Liver (tissue), 9 donors: Measurements from ENCODE around the gene HTN3. TPM values are rescaled to one million over a fixed set of nuclear protein-coding genes. Genes with fewer than 3 reads are reported as not detected.
"Not testable (repeated sequence)": the region's sequence is repeated elsewhere in the genome, so short reads cannot be mapped to it uniquely, and the experiment has no call there.

ENCODE experiments used
- DNase-seq: peaks from one replicate; pipeline ENCODE4 v3.0.0-alpha.2; 2017; ENCODE audit warnings: low spot score
- H3K27ac ChIP-seq, 2 donors: one replicate each; pipeline ENCODE4 v1.7.0; 2013; ENCODE audit warnings: inconsistent platforms in 2 of 2, low read length in 2 of 2, control low read depth in 1 of 2, low read depth in 1 of 2, mild to moderate bottlenecking in 1 of 2
- H3K27me3 ChIP-seq, 4 donors: one replicate each; pipeline versions ENCODE4 v1.6.1 to v1.7.0; 2013; ENCODE audit warnings: low read length in 3 of 4, inconsistent platforms in 1 of 4, mild to moderate bottlenecking in 1 of 4, moderate library complexity in 1 of 4; ENCODE audit not compliant: control insufficient read depth in 4 of 4, insufficient read depth in 4 of 4
- H3K36me3 ChIP-seq, 4 donors: one replicate each; pipeline versions ENCODE4 v1.6.1 to v1.7.0; 2013; ENCODE audit warnings: low read length in 3 of 4, mild to moderate bottlenecking in 3 of 4, low read depth in 1 of 4, moderate library complexity in 1 of 4; ENCODE audit not compliant: control insufficient read depth in 4 of 4, insufficient read depth in 3 of 4
- H3K4me1 ChIP-seq, 4 donors: one replicate each; pipeline versions ENCODE4 v1.6.1 to v1.7.0; 2013; ENCODE audit warnings: low read length in 3 of 4, mild to moderate bottlenecking in 3 of 4, moderate library complexity in 1 of 4; ENCODE audit not compliant: control insufficient read depth in 4 of 4, insufficient read depth in 4 of 4
- H3K4me3 ChIP-seq, 3 donors: one replicate each; pipeline versions ENCODE4 v1.6.1 to v1.7.0; 2013; ENCODE audit warnings: low read length in 3 of 3, control low read depth in 1 of 3, low read depth in 1 of 3, mild to moderate bottlenecking in 1 of 3
- H3K9ac ChIP-seq, 2 donors: one replicate each; pipeline ENCODE4 v1.7.0; 2013; ENCODE audit warnings: low read length in 2 of 2, mild to moderate bottlenecking in 2 of 2, moderate library complexity in 2 of 2, control low read depth in 1 of 2, low read depth in 1 of 2
- H3K9me3 ChIP-seq, 4 donors: one replicate each; pipeline versions ENCODE4 v1.6.1 to v1.7.0; 2013; ENCODE audit warnings: low read length in 3 of 4; ENCODE audit not compliant: control insufficient read depth in 4 of 4
- EGR1 ChIP-seq, 2 donors: IDR thresholded peaks; 2 replicates each; pipeline ENCODE4 v1.6.1; 2016 to 2018; ENCODE audit warnings: antibody characterized with exemption in 2 of 2, low read depth in 2 of 2
- FOXA1 ChIP-seq: IDR thresholded peaks from 2 replicates; pipeline ENCODE4 v1.6.1; 2016; ENCODE audit warnings: antibody characterized with exemption
- GABPA ChIP-seq, 2 donors: IDR thresholded peaks in 1 of 2; conservative IDR thresholded peaks in 1 of 2; 2 replicates each; pipeline ENCODE4 v1.6.1; 2016; ENCODE audit warnings: antibody characterized with exemption in 2 of 2, mild to moderate bottlenecking in 1 of 2, moderate library complexity in 1 of 2
- HNF4A ChIP-seq, 2 donors: conservative IDR thresholded peaks; 2 replicates each; pipeline ENCODE4 v1.6.1; 2016; ENCODE audit warnings: antibody characterized with exemption in 2 of 2, mild to moderate bottlenecking in 2 of 2
- HNF4G ChIP-seq: IDR thresholded peaks from 2 replicates; pipeline ENCODE4 v1.6.1; 2016; ENCODE audit warnings: antibody characterized with exemption
- NR2F2 ChIP-seq: IDR thresholded peaks from 2 replicates; pipeline ENCODE4 v1.6.1; 2016; ENCODE audit warnings: antibody characterized with exemption
- RXRA ChIP-seq, 2 donors: IDR thresholded peaks; 2 replicates each; pipeline ENCODE4 v1.6.1; 2017 to 2018; ENCODE audit warnings: antibody characterized with exemption in 2 of 2, mild to moderate bottlenecking in 1 of 2
- SP1 ChIP-seq: IDR thresholded peaks from 2 replicates; pipeline ENCODE4 v1.6.1; 2018; ENCODE audit warnings: antibody characterized with exemption, mild to moderate bottlenecking
- TAF1 ChIP-seq: conservative IDR thresholded peaks from 2 replicates; pipeline ENCODE4 v1.6.1; 2016; ENCODE audit warnings: antibody characterized with exemption, mild to moderate bottlenecking
- YY1 ChIP-seq: IDR thresholded peaks from 2 replicates; pipeline ENCODE4 v1.6.1; 2016; ENCODE audit warnings: antibody characterized with exemption, mild to moderate bottlenecking
- WGBS: extraction: QIAGEN DNeasy Blood & Tissue Kit; methylation state at CpG from one replicate; pipeline ENCODE4 v1.1.7; 2013; 5-methylcytosine and 5-hydroxymethylcytosine counted together
- polyA plus RNA-seq, 2 donors: library from polyadenylated mRNA; stranded (reverse) in 1 of 2; unstranded in 1 of 2; fragments of 200-250 nt in 1 of 2; fragments of >200 nt in 1 of 2; fragmentation: Nextera tagmentation in 1 of 2; extraction: Ambion mirVana in 1 of 2; gene quantifications; one replicate each; pipeline versions ENCODE4 v1.2.1 to v1.2.3, GENCODE V29; 2013 to 2015
- total RNA-seq, 2 donors: library from RNA; depleted of rRNA; stranded (reverse); fragments of >200 nt; gene quantifications; one replicate each; pipeline ENCODE4 v1.2.3, GENCODE V29; 2014
- TF ChIP-seq, protein P1 (sequence below): IDR thresholded peaks from 2 replicates; pipeline ENCODE4 v1.6.1; 2016; ENCODE audit warnings: antibody characterized with exemption, mild to moderate bottlenecking
- TF ChIP-seq, protein P2 (sequence below): IDR thresholded peaks from 2 replicates; pipeline ENCODE4 v1.6.1; 2016; ENCODE audit warnings: antibody characterized with exemption
- TF ChIP-seq, protein P3 (sequence below): IDR thresholded peaks from 2 replicates; pipeline ENCODE4 v1.6.1; 2016; ENCODE audit warnings: antibody characterized with exemption
- TF ChIP-seq, protein P4 (sequence below): fragments of 150-350 bp; IDR thresholded peaks from 2 replicates; pipeline ENCODE4 v1.5.1; 2017; ENCODE audit warnings: improper control_type of control experiment, low read depth, low read length; ENCODE audit not compliant: missing input control
- TF ChIP-seq, protein P5 (sequence below): IDR thresholded peaks from 2 replicates; pipeline ENCODE4 v1.6.1; 2016; ENCODE audit warnings: antibody characterized with exemption
- donor health status: healthy.
- donor health status: healthy.
- donor health status: healthy.
- donor health status: healthy.
- donor health status: healthy.

HTN3 gene
- total and polyA plus RNA-seq, 4 donors = not detected

DNA sequence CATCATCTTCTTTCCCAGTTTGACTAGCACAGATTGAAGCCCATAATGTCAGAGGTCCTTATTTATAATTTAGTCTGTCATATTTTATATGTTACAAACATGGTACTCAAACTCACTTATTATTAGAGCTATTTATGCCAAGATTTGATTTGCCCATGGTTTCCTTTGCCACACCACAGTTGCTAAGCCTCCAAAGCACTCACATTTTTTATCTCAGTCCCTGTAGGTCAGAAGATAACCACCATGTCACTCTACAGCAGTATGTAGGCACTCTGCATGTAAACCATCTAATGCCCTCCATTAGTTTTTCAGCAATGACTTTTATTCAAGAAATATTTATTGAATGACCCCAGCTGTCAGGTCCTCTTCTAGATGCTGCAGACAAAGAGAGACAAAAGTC is 25.8 kb upstream of the HTN3 start (continued):
- TF ChIP-seq, protein P1, sequence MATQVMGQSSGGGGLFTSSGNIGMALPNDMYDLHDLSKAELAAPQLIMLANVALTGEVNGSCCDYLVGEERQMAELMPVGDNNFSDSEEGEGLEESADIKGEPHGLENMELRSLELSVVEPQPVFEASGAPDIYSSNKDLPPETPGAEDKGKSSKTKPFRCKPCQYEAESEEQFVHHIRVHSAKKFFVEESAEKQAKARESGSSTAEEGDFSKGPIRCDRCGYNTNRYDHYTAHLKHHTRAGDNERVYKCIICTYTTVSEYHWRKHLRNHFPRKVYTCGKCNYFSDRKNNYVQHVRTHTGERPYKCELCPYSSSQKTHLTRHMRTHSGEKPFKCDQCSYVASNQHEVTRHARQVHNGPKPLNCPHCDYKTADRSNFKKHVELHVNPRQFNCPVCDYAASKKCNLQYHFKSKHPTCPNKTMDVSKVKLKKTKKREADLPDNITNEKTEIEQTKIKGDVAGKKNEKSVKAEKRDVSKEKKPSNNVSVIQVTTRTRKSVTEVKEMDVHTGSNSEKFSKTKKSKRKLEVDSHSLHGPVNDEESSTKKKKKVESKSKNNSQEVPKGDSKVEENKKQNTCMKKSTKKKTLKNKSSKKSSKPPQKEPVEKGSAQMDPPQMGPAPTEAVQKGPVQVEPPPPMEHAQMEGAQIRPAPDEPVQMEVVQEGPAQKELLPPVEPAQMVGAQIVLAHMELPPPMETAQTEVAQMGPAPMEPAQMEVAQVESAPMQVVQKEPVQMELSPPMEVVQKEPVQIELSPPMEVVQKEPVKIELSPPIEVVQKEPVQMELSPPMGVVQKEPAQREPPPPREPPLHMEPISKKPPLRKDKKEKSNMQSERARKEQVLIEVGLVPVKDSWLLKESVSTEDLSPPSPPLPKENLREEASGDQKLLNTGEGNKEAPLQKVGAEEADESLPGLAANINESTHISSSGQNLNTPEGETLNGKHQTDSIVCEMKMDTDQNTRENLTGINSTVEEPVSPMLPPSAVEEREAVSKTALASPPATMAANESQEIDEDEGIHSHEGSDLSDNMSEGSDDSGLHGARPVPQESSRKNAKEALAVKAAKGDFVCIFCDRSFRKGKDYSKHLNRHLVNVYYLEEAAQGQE = no peak
- TF ChIP-seq, protein P2, sequence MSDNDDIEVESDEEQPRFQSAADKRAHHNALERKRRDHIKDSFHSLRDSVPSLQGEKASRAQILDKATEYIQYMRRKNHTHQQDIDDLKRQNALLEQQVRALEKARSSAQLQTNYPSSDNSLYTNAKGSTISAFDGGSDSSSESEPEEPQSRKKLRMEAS = no peak
- TF ChIP-seq, protein P3, sequence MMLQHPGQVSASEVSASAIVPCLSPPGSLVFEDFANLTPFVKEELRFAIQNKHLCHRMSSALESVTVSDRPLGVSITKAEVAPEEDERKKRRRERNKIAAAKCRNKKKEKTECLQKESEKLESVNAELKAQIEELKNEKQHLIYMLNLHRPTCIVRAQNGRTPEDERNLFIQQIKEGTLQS = no peak
- TF ChIP-seq YY1 = no peak
- no peak for TF ChIP-seq FOXA1
- TF ChIP-seq HNF4G = no peak
- no peak for TF ChIP-seq RXRA (IDR thresholded peaks at IDR 0.05)

DNA sequence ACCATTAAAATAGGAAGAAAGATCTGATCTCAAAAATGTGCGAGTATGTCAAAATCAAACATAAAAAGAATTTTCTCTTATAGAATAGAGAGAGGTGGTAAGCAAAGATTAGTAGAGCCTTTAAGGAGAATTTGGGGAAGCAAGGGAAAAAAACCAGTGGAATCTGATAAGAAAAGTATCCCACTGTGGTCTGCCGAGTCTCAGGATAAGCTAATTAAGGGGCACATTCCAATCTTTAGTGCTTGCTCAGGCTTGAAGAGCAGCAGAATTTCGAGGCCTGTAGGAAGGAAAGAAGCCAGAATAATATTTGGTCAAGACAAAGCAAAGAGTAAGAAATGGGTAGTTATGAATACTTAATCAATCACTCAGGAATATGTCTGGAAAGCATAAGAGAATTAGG is 19.5 kb upstream of the HTN3 start:
- DNase-seq = no peak
- 69% methylated on average over 3 of the region's 3 CpGs for WGBS
- Histone ChIP-seq H3K4me1 (no peaks in the 10 kb centered on the region), H3K4me3 (no peak overlapping the region), H3K9me3 (peaks cover 0 to 3% (median 0%) of the 10 kb centered on the region in 4 donors), H3K27ac (no peak overlapping the region), H3K9ac (no peak overlapping the region), H3K27me3 (no peaks in the 10 kb centered on the region), H3K36me3 (no peaks in the 10 kb centered on the region)
- TF ChIP-seq EGR1 (IDR thresholded peaks at IDR 0.05; ENCODE audit: low read depth in 2 of 2) (no peak), HNF4G (no peak), TAF1 (no peak), FOXA1 (no peak)
- TF ChIP-seq, protein P4, sequence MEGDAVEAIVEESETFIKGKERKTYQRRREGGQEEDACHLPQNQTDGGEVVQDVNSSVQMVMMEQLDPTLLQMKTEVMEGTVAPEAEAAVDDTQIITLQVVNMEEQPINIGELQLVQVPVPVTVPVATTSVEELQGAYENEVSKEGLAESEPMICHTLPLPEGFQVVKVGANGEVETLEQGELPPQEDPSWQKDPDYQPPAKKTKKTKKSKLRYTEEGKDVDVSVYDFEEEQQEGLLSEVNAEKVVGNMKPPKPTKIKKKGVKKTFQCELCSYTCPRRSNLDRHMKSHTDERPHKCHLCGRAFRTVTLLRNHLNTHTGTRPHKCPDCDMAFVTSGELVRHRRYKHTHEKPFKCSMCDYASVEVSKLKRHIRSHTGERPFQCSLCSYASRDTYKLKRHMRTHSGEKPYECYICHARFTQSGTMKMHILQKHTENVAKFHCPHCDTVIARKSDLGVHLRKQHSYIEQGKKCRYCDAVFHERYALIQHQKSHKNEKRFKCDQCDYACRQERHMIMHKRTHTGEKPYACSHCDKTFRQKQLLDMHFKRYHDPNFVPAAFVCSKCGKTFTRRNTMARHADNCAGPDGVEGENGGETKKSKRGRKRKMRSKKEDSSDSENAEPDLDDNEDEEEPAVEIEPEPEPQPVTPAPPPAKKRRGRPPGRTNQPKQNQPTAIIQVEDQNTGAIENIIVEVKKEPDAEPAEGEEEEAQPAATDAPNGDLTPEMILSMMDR = no peak

DNA sequence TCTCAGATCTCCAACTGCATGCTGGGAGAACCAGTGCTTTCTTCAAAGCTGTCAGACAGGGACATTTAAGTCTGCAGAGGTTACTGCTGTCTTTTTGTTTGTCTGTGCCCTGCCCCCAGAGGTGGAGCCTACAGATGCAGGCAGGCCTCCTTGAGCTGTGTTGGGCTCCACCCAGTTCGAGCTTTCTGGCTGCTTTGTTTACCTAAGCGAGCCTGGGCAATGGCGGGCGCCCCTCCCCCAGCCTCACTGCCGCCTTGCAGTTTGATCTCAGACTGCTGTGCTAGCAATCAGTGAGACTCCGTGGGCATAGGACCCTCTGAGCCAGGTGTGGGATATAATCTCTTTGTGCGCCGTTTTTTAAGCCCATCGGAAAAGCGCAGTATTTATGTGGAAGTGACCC is 9.3 kb upstream of the HTN3 start:
- not testable (repeated sequence) for DNase-seq, H3K27me3 ChIP-seq, H3K36me3 ChIP-seq, H3K9me3 ChIP-seq, H3K9ac ChIP-seq, H3K27ac ChIP-seq, H3K4me1 ChIP-seq, H3K4me3 ChIP-seq
- WGBS = 77% methylated on average over 9 of the region's 10 CpGs

DNA sequence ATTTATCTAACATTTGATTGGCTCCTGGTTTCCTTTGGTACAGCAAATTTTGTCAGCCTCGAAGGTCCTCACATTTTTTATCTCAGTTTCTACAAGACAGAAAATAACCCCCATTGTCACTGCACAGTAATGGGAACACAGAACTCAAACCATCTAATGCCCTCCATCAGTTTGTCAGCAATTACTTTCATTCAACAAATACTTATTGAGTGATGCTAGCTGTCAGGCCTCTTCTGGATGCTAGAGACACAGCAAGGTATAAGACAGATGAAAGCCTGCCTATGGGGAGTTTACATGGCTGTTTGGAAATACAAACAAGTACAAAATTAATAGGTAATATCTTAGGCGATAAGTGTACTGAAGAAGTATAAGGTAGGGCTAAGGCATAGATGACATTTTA is 5.0 kb upstream of the HTN3 start:
- Histone ChIP-seq H3K4me3 (no peak overlapping the region), H3K36me3 (no peaks in the 10 kb centered on the region), H3K4me1 (no peaks in the 10 kb centered on the region), H3K27me3 (no peaks in the 10 kb centered on the region), H3K9me3 (no peaks in the 10 kb centered on the region), H3K27ac (no peak overlapping the region), H3K9ac (no peak overlapping the region)
- 75% methylated on average over 2 of the region's 2 CpGs for WGBS
- DNase-seq = no peak
- TF ChIP-seq TAF1 (no peak), FOXA1 (no peak), YY1 (no peak), SP1 (no peak), GABPA (IDR thresholded peaks at IDR 0.05 in 1 of 2, conservative IDR thresholded peaks at IDR 0.05 in 1 of 2) (no peak), EGR1 (IDR thresholded peaks at IDR 0.05; ENCODE audit: low read depth in 2 of 2) (no peak), NR2F2 (no peak), HNF4G (no peak), HNF4A (conservative IDR thresholded peaks at IDR 0.05) (no peak)
- TF ChIP-seq, protein P5, sequence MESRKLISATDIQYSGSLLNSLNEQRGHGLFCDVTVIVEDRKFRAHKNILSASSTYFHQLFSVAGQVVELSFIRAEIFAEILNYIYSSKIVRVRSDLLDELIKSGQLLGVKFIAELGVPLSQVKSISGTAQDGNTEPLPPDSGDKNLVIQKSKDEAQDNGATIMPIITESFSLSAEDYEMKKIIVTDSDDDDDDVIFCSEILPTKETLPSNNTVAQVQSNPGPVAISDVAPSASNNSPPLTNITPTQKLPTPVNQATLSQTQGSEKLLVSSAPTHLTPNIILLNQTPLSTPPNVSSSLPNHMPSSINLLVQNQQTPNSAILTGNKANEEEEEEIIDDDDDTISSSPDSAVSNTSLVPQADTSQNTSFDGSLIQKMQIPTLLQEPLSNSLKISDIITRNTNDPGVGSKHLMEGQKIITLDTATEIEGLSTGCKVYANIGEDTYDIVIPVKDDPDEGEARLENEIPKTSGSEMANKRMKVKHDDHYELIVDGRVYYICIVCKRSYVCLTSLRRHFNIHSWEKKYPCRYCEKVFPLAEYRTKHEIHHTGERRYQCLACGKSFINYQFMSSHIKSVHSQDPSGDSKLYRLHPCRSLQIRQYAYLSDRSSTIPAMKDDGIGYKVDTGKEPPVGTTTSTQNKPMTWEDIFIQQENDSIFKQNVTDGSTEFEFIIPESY = no peak
- TF ChIP-seq, protein P2 = no peak
- TF ChIP-seq, protein P4 = no peak
